Activated CD4-positive, CD25-positive, alpha-beta regulatory T cell treated with anti-CD3 and anti-CD28 coated beads, Interleukin-2, amount 50 U/mL, for 24 hours (primary cell): Measurements from ENCODE around the gene SPG21.
A peak's percentile ranks its signal among the peaks of the same experiment; 100 is the strongest.

ENCODE experiments used
- ATAC-seq, 2 donors: fragments of 150-1000 bp; cut with Tn5 transposase; one replicate each; pipeline ENCODE4 v1.10.0; 2021; ENCODE audit warnings: mild to moderate bottlenecking in 1 of 2, moderate library complexity in 1 of 2

SPG21 gene

DNA sequence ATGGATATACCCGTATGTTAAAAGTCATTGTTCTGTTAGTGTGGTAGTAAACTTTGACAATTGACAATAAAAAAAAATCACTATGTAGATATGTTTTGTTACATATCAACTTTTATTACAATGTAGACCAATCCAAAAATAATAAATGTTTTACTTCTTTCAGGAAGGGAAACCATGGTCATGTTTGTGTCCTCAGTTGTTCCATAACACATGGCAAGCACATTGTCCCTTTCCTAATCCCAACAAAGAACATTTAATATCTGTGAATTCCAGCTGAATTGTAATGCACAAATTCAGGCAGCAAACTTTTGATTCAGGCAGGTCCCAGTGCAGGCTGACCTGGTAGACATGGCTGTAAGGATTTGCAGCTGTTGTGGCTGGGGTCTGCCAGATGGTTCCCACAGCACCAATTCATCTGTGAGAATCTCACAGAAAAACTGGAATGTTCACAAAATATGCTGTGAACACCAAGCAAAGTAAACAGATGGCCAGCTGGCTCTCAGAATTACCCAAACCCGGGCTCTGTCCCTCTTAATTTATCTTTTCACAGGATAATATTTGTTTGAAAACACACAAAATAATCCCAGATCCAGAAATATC is 1.9 kb upstream of the SPG21 start:
- no peak for ATAC-seq

DNA sequence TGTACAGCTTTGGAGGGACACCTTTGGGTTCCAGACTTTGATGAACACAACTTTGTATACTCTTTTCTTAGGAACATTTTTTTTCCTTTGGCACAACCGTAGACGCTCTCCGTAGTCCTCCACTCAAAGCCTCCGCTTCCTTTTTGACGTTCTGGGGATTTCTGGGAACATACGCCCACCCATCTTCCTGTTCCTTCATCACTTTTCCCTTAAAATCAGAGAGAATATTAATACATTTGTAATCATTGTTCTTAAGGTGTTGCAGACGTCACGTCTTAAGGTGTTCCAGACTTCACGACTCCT is 405 bp upstream of the SPG21 start:
- ATAC-seq = no peak

GRCh38 chr15:64987136-64987535 is 2.6 kb downstream of the SPG21 start:
- ATAC-seq = no peak

- no peak for ATAC-seq
These were observed 4.2 kb downstream of the SPG21 start for GRCh38 chr15:64985366-64986033.

DNA sequence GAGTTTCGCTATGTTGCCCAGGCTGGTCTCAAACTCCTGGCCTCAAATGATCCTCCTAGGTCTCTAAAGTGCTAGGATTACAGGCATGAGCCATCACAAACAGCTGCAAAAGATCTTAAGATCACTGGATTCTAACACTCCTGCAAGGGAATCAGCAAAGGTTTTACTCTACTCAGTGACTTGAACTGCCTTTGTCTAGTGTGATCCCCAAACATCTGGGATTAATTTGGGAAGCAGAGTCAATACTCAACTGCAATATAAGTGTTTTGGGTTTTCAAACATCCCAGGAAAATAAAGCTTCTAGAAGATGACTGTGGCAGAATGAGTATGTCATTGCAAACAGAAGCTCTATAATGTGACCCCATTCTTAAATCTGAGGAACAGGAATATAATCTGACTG is 7.2 kb downstream of the SPG21 start:
- no peak for ATAC-seq

DNA sequence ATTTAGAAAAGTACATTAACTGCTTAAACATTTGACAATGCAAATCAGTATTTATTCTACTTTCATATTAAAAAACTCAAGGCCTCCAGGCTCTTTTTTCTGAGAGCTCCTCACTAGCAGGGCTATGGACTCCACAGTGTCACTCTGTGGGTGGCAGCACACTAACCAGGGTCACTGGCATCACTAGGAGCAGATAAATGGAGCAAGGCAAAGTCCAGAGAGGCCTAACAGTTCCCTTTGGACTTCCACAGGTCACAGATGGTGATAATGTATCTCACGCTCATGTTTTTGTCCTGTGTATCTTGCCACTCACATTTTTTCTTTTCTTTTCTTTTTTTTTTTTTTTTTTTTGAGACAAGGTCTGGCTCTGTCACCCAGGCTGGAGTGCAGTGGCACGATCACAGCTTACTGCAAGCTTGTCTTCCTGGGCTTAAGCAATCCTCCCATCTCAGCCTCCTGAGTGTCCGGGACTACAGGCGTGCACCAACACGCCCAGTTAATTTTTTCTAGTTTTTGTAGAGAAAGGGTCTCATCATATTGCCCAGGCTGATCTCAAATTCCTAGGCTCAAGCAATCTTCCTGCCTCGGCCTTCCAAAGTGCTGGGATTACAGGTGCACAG is 7.8 kb downstream of the SPG21 start:
- ATAC-seq = no peak

GRCh38 chr15:64979252-64979710 is 10.4 kb downstream of the SPG21 start:
- ATAC-seq = no peak

GRCh38 chr15:64975390-64975789 is 14.3 kb downstream of the SPG21 start:
- no peak for ATAC-seq

DNA sequence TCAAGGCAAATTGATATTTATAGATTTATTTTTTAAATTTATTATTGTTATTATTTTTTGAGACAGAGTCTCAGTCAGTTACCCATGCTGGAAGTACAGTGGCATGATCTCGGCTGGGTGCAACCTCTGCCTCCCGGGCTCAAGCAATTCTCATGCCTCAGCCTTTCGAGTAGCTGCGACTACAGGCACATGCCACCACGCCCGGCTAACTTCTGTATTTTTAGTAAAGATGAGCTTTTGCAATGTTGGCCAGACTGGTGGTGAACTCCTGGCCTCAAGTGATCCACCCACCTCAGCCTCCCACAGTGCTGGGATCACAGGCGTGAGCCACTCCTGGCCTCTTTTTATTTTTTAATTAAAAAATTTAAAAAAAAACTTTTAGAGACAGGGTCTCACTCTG is 19.0 kb downstream of the SPG21 start:
- ATAC-seq = no peak

DNA sequence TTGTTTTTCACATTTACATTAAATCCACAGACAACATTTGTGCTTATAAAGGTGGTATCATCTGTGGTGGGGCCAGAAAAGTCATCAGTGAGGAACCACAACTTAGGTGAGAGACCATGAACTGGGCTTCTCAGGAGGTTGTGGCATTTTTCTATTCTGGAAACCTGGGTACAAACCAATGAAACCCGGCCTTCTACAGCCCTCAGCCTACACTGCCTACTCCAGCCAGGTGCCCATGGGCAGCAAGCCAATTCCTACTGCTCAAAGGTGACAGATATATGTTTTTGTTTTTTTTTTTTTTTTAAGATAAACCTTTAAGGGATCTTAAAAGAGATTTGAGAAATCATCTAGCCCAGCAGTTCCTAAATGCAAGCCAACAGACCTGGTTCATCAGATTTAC is 20.3 kb downstream of the SPG21 start:
- no peak for ATAC-seq

GRCh38 chr15:64961013-64961412 is 28.7 kb downstream of the SPG21 start:
- no peak for ATAC-seq

DNA sequence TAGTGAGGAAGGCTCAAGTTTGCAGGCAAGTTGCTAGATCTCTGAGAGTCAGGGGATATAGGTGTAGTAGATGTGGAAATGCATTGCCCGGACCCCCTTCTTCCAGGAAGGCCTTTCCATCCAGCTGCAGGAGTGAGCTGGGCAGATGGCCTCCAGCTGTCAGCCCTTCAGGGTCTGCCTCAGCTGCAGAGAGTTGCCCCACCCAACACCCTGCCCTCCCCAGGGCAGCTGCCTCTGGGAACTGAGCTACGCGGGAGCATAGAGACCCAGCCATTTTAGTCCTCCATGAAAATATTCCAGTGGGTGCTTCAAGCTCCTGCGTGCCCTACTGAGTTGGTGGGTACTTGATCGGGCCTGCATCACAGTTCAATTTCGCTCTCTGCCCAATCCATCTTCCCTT is 29.6 kb downstream of the SPG21 start:
- no peak for ATAC-seq

DNA sequence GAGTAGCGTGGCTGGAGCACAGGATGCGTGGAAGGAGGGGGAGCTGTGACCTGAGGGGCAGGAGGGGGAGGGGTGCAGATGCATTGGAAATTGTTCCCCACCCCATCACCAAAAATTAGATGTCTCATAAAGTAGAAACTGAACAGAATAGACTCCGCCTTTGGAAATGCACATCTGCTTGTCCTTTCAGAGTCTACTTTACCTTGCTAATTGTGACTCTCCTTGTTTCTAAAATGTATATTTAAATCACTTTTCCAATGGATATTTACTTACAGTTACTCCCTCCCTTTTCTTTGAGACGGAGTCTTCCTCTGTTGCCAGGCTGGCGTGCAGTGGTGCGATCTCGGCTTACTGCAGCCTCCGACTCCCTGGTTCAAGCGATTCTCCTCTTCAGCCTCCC is 30.6 kb downstream of the SPG21 start:
- no peak for ATAC-seq

DNA sequence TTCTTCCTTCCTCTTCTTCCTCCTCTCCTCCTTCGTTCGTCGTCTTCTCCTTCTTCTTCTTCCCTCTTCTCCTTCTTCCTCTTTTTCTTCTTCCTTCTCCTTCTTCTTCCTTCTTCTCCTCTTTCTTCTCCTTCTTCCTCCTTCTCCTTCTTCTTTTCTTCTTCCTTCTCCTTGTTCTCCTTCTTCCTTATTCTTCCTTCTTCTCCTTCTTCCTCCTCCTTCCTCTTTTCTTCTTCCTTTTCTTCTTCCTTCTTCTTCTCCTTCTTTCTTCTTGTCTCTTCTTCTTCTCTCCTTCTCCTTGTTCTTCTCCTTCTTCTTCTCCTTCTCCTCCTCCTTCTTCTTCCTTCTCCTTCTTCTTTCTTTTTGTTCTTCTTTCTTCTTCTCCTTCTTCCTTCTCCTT is 35.3 kb downstream of the SPG21 start:
- no peak for ATAC-seq

- ATAC-seq = no peak
These were observed 37.8 kb downstream of the SPG21 start for GRCh38 chr15:64951777-64952418.

- no peak for ATAC-seq
These were observed 38.8 kb downstream of the SPG21 start for GRCh38 chr15:64950888-64951287.

DNA sequence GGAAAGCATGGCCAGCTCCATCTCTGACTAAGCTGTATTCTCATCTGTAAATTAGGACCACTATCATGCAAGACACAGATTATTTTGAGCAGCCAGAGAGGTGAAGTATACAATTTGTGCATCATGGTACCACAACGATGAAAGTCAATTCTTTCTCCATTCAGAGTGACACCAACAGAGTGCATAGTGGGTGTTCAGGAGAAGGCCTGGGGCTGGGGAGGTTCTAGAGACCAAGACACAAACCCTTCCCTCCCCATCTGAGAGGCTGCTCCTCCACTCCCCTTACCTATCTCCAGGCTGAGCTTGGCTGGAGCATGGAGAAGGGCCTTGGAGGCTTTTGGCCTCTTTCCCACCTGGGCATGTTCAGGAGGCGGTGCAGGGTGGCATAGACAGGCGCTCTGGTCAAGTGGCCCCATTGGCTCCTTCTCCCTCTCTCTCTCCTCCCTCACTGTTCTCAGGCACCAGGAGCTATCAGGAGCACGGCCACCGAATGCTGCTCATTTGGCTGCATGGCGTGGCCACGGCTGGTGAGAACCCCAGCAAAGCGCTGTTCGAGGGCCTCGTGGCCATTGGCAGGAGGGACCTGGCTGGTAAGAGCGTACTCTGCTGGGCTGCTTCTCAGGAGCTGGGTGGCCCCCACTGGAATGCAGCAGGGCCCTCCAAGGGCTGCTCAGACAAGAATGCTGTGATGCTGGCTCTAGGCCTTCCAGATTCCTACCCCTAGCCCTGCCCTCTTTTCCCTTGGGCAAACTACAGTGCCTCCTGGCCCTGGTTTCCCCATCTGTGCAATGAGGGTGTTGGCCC is 40.1 kb downstream of the SPG21 start:
- peak in 1 of 2 donors; percentile 25 for ATAC-seq

DNA sequence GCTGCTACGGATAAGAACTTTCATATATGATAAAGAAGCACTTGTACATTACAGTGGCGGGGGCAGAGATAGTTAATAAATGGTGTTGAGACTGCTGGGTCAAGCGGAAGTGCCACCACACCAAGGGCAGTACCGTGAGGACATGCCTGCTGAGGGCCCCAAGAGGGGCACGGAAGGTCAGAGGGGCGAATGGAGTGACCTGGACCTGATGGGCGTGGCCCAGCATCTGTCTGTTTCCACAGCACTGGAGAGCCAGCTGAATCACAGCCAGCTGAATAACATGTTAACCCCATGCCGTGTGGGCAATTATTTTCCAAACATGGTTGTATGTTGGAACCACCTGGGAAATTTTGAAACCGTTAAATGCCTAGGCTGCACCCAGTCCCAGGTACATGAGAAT is 40.8 kb downstream of the SPG21 start:
- no peak for ATAC-seq

DNA sequence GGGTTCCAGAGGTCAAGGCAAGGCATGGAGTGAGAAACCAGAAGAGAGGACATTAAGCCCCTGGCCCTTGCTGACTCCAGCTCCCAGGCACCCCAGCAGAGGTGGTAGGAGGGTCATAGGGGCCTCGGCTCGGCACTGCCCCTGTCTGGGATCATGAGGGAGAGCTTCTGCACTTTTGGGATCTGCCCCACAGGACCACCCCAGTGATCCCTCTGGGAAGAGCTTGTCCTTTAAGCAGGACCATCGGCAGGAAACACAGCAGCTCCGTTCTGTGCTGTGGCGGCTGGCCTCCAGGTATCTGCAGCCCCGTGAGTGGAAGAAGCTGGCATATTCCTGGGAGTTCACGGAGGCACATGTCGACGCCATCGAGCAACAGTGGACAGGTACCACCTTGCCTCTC is 42.5 kb downstream of the SPG21 start:
- ATAC-seq = peak in 1 of 2 donors; percentile 6

DNA sequence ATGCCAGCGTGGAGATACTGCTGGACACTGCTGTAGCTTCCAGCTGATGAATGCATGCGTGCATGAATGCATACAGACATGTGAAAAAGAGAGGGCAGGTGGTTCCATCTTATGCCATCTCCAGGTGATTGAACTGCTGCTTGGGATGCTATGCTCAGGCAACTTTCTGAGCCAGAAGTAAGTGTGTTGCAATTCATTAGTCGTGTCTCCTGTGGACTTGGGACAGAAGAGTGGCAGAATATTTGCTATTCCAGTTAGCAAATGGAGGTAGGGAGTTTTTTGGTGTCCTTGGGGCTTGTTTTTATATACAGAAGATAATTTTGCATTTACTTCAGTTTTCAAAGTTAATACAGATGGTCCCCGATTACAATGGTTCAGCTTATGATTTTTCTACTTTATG is 44.8 kb downstream of the SPG21 start:
- ATAC-seq = no peak

- no peak for ATAC-seq
These were observed 46.0 kb downstream of the SPG21 start for GRCh38 chr15:64943512-64944225.

GRCh38 chr15:64942356-64942755 is 47.4 kb downstream of the SPG21 start:
- ATAC-seq = no peak

GRCh38 chr15:64938192-64938591 is 51.5 kb downstream of the SPG21 start:
- no peak for ATAC-seq
